ENCODE measurements around the gene IL12RB1. TPM values are rescaled to one million over a fixed set of nuclear protein-coding genes. Genes with fewer than 3 reads are reported as not detected.

IL12RB1 gene
- total and polyA plus RNA-seq, 2 of the 8 experiments (the other 6 are each of a cell fraction or from before 2014, with no cell fraction given): 0.03 TPM; not detected in 1

DNA sequence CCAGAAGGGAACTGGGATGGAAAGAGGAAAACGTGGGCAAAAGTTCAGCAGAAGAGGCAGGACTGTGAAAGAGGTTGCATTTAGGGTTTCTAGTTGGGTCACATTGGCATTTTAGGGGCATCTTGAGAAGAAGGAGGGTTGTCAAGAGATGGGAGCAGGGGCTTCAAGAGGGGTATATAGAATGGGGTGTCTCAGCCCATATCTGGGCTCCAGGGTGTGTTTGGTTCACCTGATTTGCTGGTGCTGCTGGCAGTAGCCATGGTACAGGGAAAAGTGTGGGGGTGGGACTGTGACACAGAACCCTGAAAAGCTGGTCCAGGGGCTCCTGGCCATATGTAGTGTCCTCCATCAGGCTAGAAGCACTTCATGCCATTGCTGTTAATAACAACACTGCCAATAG is 33.4 kb upstream of the IL12RB1 start:
- Histone ChIP-seq H3K36me3 (ENCODE audit: control insufficient read depth in 2 of 4, insufficient read depth in 4 of 4, low read length in 3 of 4) (peaks cover 2 to 10% (median 5%) of the 10 kb centered on the region in 4 experiments; a peak in 5 of 8 replicates), H2BK15ac (ENCODE audit: low read length) (no peak overlapping the region), H3K4ac (replicated peaks; ENCODE audit: insufficient read length, low read depth, low read length) (no peak overlapping the region), H4K5ac (ENCODE audit: insufficient read length, low read depth, low read length) (no peak overlapping the region), H2AK5ac (ENCODE audit: low read depth, low read length) (no peak overlapping the region), H3K27me3 (replicated peaks in 1 of 4; ENCODE audit: control insufficient read depth in 3 of 4, extremely low read depth in 1 of 4, insufficient read depth in 3 of 4, low read length in 3 of 4) (peaks cover 0 to 3% (median 1%) of the 10 kb centered on the region in 4 experiments; a peak in 1 of 7 replicates), H2AFZ (ENCODE audit: low read length) (no peak overlapping the region), H2BK12ac (ENCODE audit: low read depth, low read length) (no peak overlapping the region), H3K14ac (ENCODE audit: insufficient read length) (no peak overlapping the region), H2BK120ac (replicated peaks; ENCODE audit: low read depth, low read length) (no peak overlapping the region), H3K23me2 (ENCODE audit: low read depth, low read length) (peaks cover 7% of the 10 kb centered on the region), H4K20me1 (replicated peaks in 1 of 2; ENCODE audit: control insufficient read depth in 1 of 2, insufficient read depth in 2 of 2, low read length in 2 of 2) (peaks cover 0 to 10% of the 10 kb centered on the region in 2 experiments), H3K9me3 (ENCODE audit: insufficient read depth in 2 of 2, low read depth in 1 of 2, low read length in 1 of 2) (no peaks in the 10 kb centered on the region), H4K91ac (replicated peaks; ENCODE audit: insufficient read length, low read length) (no peak overlapping the region), H3K27ac (ENCODE audit: low read depth, low read length) (no peak overlapping the region), H4K8ac (ENCODE audit: extremely low read depth, insufficient read depth, low read length) (no peak overlapping the region), H2BK20ac (ENCODE audit: low read length) (no peak overlapping the region), H3K4me2 (ENCODE audit: insufficient read depth in 1 of 2, low read depth in 2 of 2, low read length in 2 of 2) (no peak overlapping the region), H3K79me1 (ENCODE audit: low read depth, low read length) (peaks cover 7% of the 10 kb centered on the region; the same call in 1 of the 2 replicates), H3K9ac (replicated peaks in 1 of 4; ENCODE audit: extremely low read depth in 1 of 4, low read depth in 3 of 4, low read length in 3 of 4) (no peak overlapping the region; a peak in 1 of 7 replicates), H3K79me2 (ENCODE audit: control insufficient read depth in 1 of 2, insufficient read depth in 2 of 2, low read length in 2 of 2) (peaks cover 0 to 5% of the 10 kb centered on the region in 2 experiments; a peak in 1 of 4 replicates), H3K4me1 (replicated peaks in 1 of 4; ENCODE audit: control insufficient read depth in 3 of 4, insufficient read depth in 4 of 4, low read length in 3 of 4) (peaks cover 3 to 21% (median 8%) of the 10 kb centered on the region in 4 experiments), H3K56ac (replicated peaks; ENCODE audit: insufficient read length, low read depth, low read length) (no peak overlapping the region), H2BK5ac (ENCODE audit: low read depth, low read length) (no peak overlapping the region), H3K23ac (ENCODE audit: insufficient read length) (no peak overlapping the region), H3K18ac (ENCODE audit: extremely low read depth, low read length) (no peak overlapping the region), H3K4me3 (ENCODE audit: extremely low read depth in 1 of 4, insufficient read depth in 2 of 4, low read depth in 3 of 4, low read length in 4 of 4) (no peak overlapping the region)
- TF ChIP-seq HDAC6 (IDR thresholded peaks at IDR 0.05; ENCODE audit: low read depth, low read length) (no peak), NRF1 (IDR thresholded peaks at IDR 0.05; ENCODE audit: low read depth, low read length) (no peak), RFX5 (IDR thresholded peaks at IDR 0.05; ENCODE audit: borderline replicate concordance, low read depth, low read length) (no peak)
- 50% methylated on average over 1 of the region's 1 CpG; no CpG with 5 or more reads in 1 of the 2 experiments for WGBS, 2 experiments (ENCODE audit: extremely low coverage in 1 of 2, insufficient coverage in 1 of 2, insufficient read length in 1 of 2, insufficient replicate concordance in 2 of 2, low coverage in 1 of 2, low lambda C conversion rate in 2 of 2, missing lambda C conversion rate in 1 of 2)
- DNase-seq (ENCODE audit: low read depth in 1 of 2, low spot score in 2 of 2): no peak
- POLR2A ChIA-PET (ENCODE audit: partially characterized antibody): interaction anchor here (0.7 to 1.8 kb wide), 5 partner anchors 10 to 161 kb away, joined by 3 to 6 read pairs (median 4); partner anchors contain the start of gene JUND
- FAIRE-seq: no peak
- CTCF ChIA-PET (ENCODE audit: partially characterized antibody): interaction anchor here (0.6 to 2.5 kb wide), 3 partner anchors 32 to 801 kb away, joined by 3 to 9 read pairs (median 7); partner anchors contain the start of gene PIK3R2
